CD14-positive monocyte (primary cell): ENCODE results near the gene ABCB1. TPM values are rescaled to one million over a fixed set of nuclear protein-coding genes. Genes with fewer than 3 reads are reported as not detected.

Experiments used
- DNase-seq, 3 donors: peaks; one replicate each; pipeline ENCODE4 v3.0.0-alpha.2; 2011 to 2022
- H2AFZ ChIP-seq: 2 replicates; pipeline ENCODE4 v1.6.0; 2012; ENCODE audit warnings: mild to moderate bottlenecking, low read depth, low read length, inconsistent platforms; ENCODE audit not compliant: insufficient read depth, poor library complexity, severe bottlenecking
- H3K27ac ChIP-seq, 2 donors: 1 replicate in 1 of 2; 2 replicates in 1 of 2; pipeline ENCODE4 v1.5.1; 2012 to 2013; ENCODE audit warnings: low read length in 2 of 2, control low read depth in 1 of 2, inconsistent platforms in 1 of 2, low read depth in 1 of 2, mild to moderate bottlenecking in 1 of 2
- H3K27me3 ChIP-seq, 2 donors: one replicate each; pipeline versions ENCODE4 v1.6.0 to v1.6.1; 2011 to 2013; ENCODE audit warnings: low read length in 2 of 2; ENCODE audit not compliant: control insufficient read depth in 2 of 2, insufficient read depth in 2 of 2
- H3K36me3 ChIP-seq, 2 donors: replicated peaks in 1 of 2; 1 replicate in 1 of 2; 2 replicates in 1 of 2; pipeline versions ENCODE4 v1.5.1 to v1.6.1; 2012 to 2013; ENCODE audit warnings: low read length in 2 of 2, control low read depth in 1 of 2, inconsistent platforms in 1 of 2, mild to moderate bottlenecking in 1 of 2; ENCODE audit not compliant: insufficient read depth in 2 of 2, control insufficient read depth in 1 of 2
- H3K4me1 ChIP-seq, 2 donors: 1 replicate in 1 of 2; 2 replicates in 1 of 2; pipeline versions ENCODE4 v1.5.1 to v1.6.1; 2012 to 2013; ENCODE audit warnings: low read length in 2 of 2, control low read depth in 1 of 2, inconsistent platforms in 1 of 2, mild to moderate bottlenecking in 1 of 2, moderate library complexity in 1 of 2; ENCODE audit not compliant: insufficient read depth in 2 of 2, control insufficient read depth in 1 of 2
- H3K4me2 ChIP-seq: replicated peaks from 2 replicates; pipeline ENCODE3; 2012; ENCODE audit warnings: low read length, moderate library complexity, mild to moderate bottlenecking; ENCODE audit not compliant: poor library complexity, severe bottlenecking; ENCODE audit errors: extremely low read depth
- H3K4me3 ChIP-seq, 3 experiments: fragments of 200-600 bp in 1 of 3; sonication (generic) in 1 of 3; replicated peaks in 1 of 3; 1 replicate in 2 of 3; 2 replicates in 1 of 3; pipeline ENCODE4 v1.5.1; 2011 to 2013; ENCODE audit warnings: low read length in 3 of 3, mild to moderate bottlenecking in 3 of 3, control low read depth in 2 of 3, low read depth in 2 of 3, inconsistent platforms in 1 of 3, moderate library complexity in 1 of 3
- H3K79me2 ChIP-seq: 2 replicates; pipeline ENCODE4 v1.6.0; 2012; ENCODE audit warnings: mild to moderate bottlenecking, control low read depth, inconsistent platforms, low read length, moderate library complexity; ENCODE audit not compliant: insufficient read depth
- H3K9ac ChIP-seq: 2 replicates; pipeline ENCODE4 v1.6.0; 2017; ENCODE audit warnings: low read length, mild to moderate bottlenecking; ENCODE audit not compliant: insufficient read depth, poor library complexity, severe bottlenecking
- H3K9me3 ChIP-seq, 2 donors: replicated peaks in 1 of 2; 1 replicate in 1 of 2; 2 replicates in 1 of 2; pipeline versions ENCODE4 v1.5.1 to v1.6.1; 2012 to 2013; ENCODE audit warnings: low read length in 2 of 2, control low read depth in 1 of 2; ENCODE audit not compliant: control insufficient read depth in 1 of 2, insufficient read depth in 1 of 2
- H4K20me1 ChIP-seq: 2 replicates; pipeline ENCODE4 v1.6.0; 2012; ENCODE audit warnings: mild to moderate bottlenecking, low read length, control low read depth, moderate library complexity; ENCODE audit not compliant: insufficient read depth
- H3K27ac Mint-ChIP-seq, 7 donors: one replicate each; pipeline ENCODE4 v1.8.0; 2020; ENCODE audit warnings: mild to moderate bottlenecking in 7 of 7, mixed read lengths in 7 of 7, moderate library complexity in 6 of 7, inconsistent platforms in 2 of 7
- H3K27me3 Mint-ChIP-seq, 3 donors: one replicate each; pipeline ENCODE4 v1.8.0; 2021 to 2022; ENCODE audit warnings: low read depth in 3 of 3, mild to moderate bottlenecking in 3 of 3, mixed read lengths in 3 of 3, moderate library complexity in 3 of 3, inconsistent platforms in 1 of 3
- H3K36me3 Mint-ChIP-seq, 2 donors: one replicate each; pipeline ENCODE4 v1.8.0; 2020; ENCODE audit warnings: mixed read lengths in 2 of 2, inconsistent platforms in 1 of 2, mild to moderate bottlenecking in 1 of 2
- H3K4me1 Mint-ChIP-seq: one replicate; pipeline ENCODE4 v1.8.0; 2020; ENCODE audit warnings: mild to moderate bottlenecking, mixed read lengths
- H3K4me3 Mint-ChIP-seq, 2 donors: one replicate each; pipeline ENCODE4 v1.8.0; 2020; ENCODE audit warnings: mild to moderate bottlenecking in 2 of 2, mixed read lengths in 2 of 2, moderate library complexity in 1 of 2
- H3K9me3 Mint-ChIP-seq, 7 donors: one replicate each; pipeline ENCODE4 v1.8.0; 2020 to 2022; ENCODE audit warnings: mixed read lengths in 7 of 7, mild to moderate bottlenecking in 6 of 7, moderate library complexity in 6 of 7, inconsistent platforms in 2 of 7
- CTCF ChIP-seq: fragments of 200-600 bp; IDR thresholded peaks from one replicate; pipeline ENCODE4 v1.8.0; 2022; ENCODE audit warnings: antibody characterized with exemption, mild to moderate bottlenecking
- WGBS: methylation state at CpG from one replicate; pipeline ENCODE4 v1.1.5; 2013; ENCODE audit warnings: missing lambda C conversion rate; ENCODE audit not compliant: insufficient coverage; 5-methylcytosine and 5-hydroxymethylcytosine counted together
- intact Hi-C, 2 donors: fragments of 100-400 bp; cut with micrococcal nuclease; formaldehyde crosslinking; loops; one replicate each; pipeline versions ENCODE4 v1.15.0 to v1.15.1; 2023
- polyA plus RNA-seq, 3 donors: library from polyadenylated mRNA; depleted of rRNA in 1 of 3; unstranded in 2 of 3; stranded (reverse) in 1 of 3; fragments of 300-500 nt in 2 of 3; fragments of >200 nt in 1 of 3; fragmentation: Illumina TruSeq in 2 of 3; gene quantifications; 1 replicate in 2 of 3; 2 replicates in 1 of 3; pipeline ENCODE4 v1.2.3, GENCODE V29; 2012 to 2021

The ABCB1 gene
- polyA plus RNA-seq, 3 donors, result 0.24 TPM; not detected in 2

- H3K36me3 Mint-ChIP-seq, result no peaks in the 10 kb centered on the region
- Histone ChIP-seq H2AFZ (peak overlapping the region; percentile 82), H3K27ac (no peak overlapping the region), H3K9ac (no peak overlapping the region), H3K79me2 (no peaks in the 10 kb centered on the region), H3K36me3 (no peaks in the 10 kb centered on the region), H3K27me3 (peaks cover 4 to 11% of the 10 kb centered on the region in 2 donors), H3K4me3 (peak overlapping the region in 1 of 3 experiments; percentile 72), H3K4me1 (peaks cover 26 to 31% of the 10 kb centered on the region in 2 donors), H3K9me3 (no peaks in the 10 kb centered on the region), H3K4me2 (peak overlapping the region; percentile 78), H4K20me1 (no peaks in the 10 kb centered on the region)
- peak overlapping the region in 1 of 7 donors; percentile 22 for H3K27ac Mint-ChIP-seq
- TF ChIP-seq CTCF, result no peak
- H3K4me3 Mint-ChIP-seq, result peak overlapping the region; percentile 59 to 63
- H3K9me3 Mint-ChIP-seq, result no peaks in the 10 kb centered on the region
- H3K27me3 Mint-ChIP-seq, result peaks cover 6 to 17% (median 10%) of the 10 kb centered on the region in 3 donors
- H3K4me1 Mint-ChIP-seq, result peaks cover 27% of the 10 kb centered on the region
- 91% methylated on average over 8 of the region's 8 CpGs for WGBS
- no peak for DNase-seq
- intact Hi-C loops, result no loop called here
Measured at GRCh38 chr7:87476179-87476557, 124.5 kb downstream of the ABCB1 start.

DNA sequence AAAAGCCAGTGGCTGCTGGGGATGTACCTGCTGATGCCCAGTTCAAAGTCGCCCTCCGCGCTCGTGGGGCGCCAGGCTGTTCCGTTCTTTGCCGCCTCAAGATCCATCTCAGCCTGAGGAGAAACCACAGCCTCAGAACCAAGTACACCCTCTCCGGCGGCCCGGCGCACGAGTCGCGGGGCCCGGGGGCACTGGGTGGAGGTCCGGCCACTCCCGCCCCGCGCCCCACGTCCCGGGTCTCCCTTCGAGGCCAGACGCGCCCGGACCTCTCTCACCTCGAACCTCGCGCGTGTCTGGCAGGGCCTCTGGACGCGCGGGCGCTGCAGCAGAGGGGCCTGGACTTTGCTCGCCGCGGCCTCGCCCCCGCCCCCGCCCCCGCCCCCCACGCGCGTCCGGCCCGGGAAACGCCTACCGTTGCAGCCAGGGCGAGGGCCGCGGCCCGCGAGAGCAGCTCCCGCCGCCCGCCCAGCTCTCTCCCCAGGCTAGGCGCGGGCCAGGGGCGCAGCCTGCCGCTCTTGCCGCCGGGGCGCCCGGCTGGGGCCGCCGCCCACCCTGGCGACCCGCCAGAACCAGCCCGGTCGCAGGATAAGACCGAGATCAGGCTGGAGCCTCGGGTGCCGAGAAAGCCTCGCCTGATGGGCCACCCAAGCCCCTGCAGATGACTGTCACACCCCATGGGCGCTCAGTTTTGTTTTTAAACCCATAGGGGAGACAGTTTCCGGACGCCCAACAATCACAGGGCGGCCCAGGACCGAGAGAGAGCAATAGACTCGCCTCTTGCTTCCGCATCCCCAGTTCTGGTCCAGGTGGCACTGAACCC lies 125.1 kb downstream of the ABCB1 start, which contains the start of gene ABCB4:
TSS of gene ABCB4 (minus strand) at position 322 of the 820 bp plus-strand sequence. CDS start at position 107, 215 bp downstream.
- peak within 1 kb of the TSS; percentile 55 for H3K9ac ChIP-seq
- peak in 1 of 3 donors; percentile 26 for DNase-seq
- Mint-ChIP-seq H3K4me1 (peaks cover 27% of the 10 kb centered on the region), H3K36me3 (no peaks in the 10 kb centered on the region), H3K27me3 (peaks cover 6 to 17% (median 10%) of the 10 kb centered on the region in 3 donors), H3K4me3 (peak within 1 kb of the TSS; percentile 72 to 86), H3K27ac (peak within 1 kb of the TSS in 6 of 7 donors; percentile 76 to 93 (median 86)), H3K9me3 (no peaks in the 10 kb centered on the region)
- WGBS, result 5% methylated on average over 79 of the region's 80 CpGs
- peak within 1 kb of the TSS; percentile 35 to 72 (median 50) for H3K4me3 ChIP-seq
- peak within 1 kb of the TSS; percentile 78 for H3K4me2 ChIP-seq
- H2AFZ ChIP-seq, result peak within 1 kb of the TSS; percentile 82
- H3K4me1 ChIP-seq, result peaks cover 26 to 31% of the 10 kb centered on the region in 2 donors
- no peak for TF ChIP-seq CTCF
- H3K27ac ChIP-seq, result peak within 1 kb of the TSS; percentile 18 to 78
- no peaks in the 10 kb centered on the region for H3K79me2 ChIP-seq
- H3K36me3 ChIP-seq, result no peaks in the 10 kb centered on the region
- H4K20me1 ChIP-seq, result no peaks in the 10 kb centered on the region
- no peaks in the 10 kb centered on the region for H3K9me3 ChIP-seq
- peaks cover 4 to 11% of the 10 kb centered on the region in 2 donors for H3K27me3 ChIP-seq
- intact Hi-C loops, result no loop called here
